ENCODE results near the gene TBXA2R. TPM values are rescaled to one million over a fixed set of nuclear protein-coding genes. Genes with fewer than 3 reads are reported as not detected.
A peak's percentile ranks its signal among the peaks of the same experiment; 100 is the strongest.

Gene TBXA2R
- total and polyA plus RNA-seq, 2 of the 8 experiments (the other 6 are each of a cell fraction or from before 2014, with no cell fraction given): 0.39 to 0.50 TPM

DNA sequence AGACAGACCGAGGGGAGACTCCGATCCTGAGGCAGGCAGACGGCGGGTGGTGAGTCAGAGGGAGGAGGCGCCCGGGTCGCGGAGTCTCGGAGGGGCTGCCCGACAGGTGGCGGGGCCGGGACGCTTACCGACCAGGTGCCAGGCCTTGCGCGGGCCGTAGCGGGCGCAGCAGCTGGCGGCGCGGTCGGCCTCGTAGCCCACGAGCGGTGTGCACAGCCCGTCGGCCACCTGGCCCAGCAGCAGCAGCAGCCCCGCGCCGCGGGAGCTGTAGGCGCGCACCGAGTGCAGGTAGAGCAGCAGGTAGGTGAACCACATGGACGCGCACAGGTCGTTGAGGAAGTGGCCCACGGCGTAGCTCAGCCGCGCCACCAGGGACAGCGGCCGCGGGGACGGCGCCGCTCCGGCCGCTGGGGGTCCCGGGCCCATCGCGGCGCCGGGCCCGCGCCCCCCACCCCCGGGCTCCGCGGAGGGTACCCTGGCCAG is 49.7 kb downstream of the TBXA2R start:
- CTCF ChIA-PET (ENCODE audit: partially characterized antibody): interaction anchor here (1.1 to 8.5 kb wide), 11 partner anchors 10 to 97 kb away, joined by 3 to 66 read pairs (median 3); no protein-coding TSS in a partner anchor
- H3K79me2 ChIP-seq (ENCODE audit: control insufficient read depth in 1 of 2, insufficient read depth in 2 of 2, low read length in 2 of 2): peaks cover 0 to 8% of the 10 kb centered on the region in 2 experiments; a peak in 1 of 4 replicates

More for the DNA sequence above, 49.7 kb downstream of the TBXA2R start:
- peaks cover 11% of the 10 kb centered on the region for H3K23me2 ChIP-seq (ENCODE audit: low read depth, low read length)
- WGBS, 2 experiments (ENCODE audit: extremely low coverage in 1 of 2, insufficient coverage in 1 of 2, insufficient read length in 1 of 2, insufficient replicate concordance in 2 of 2, low coverage in 1 of 2, low lambda C conversion rate in 2 of 2, missing lambda C conversion rate in 1 of 2): 3% methylated on average over 44 of the region's 60 CpGs; no CpG with 5 or more reads in 1 of the 2 experiments
- POLR2A ChIA-PET (ENCODE audit: partially characterized antibody): interaction anchor here (0.7 to 2.3 kb wide), 10 partner anchors 8 to 58 kb away, joined by 3 to 12 read pairs (median 4); partner anchors contain the start of genes HMG20B and TEKTIP1
- no peak overlapping the region for H3K14ac ChIP-seq (ENCODE audit: insufficient read length)
- H3K9ac ChIP-seq (replicated peaks in 1 of 4; ENCODE audit: extremely low read depth in 1 of 4, low read depth in 3 of 4, low read length in 3 of 4): peak overlapping the region in 3 of 4 experiments; percentile 13 to 66 (median 41); a peak in 5 of 7 replicates
- no peak overlapping the region for H2BK20ac ChIP-seq (ENCODE audit: low read length)
- DNase-seq (ENCODE audit: low read depth in 1 of 2, low spot score in 2 of 2): no peak
- H3K18ac ChIP-seq (ENCODE audit: extremely low read depth, low read length): no peak overlapping the region; the same call in 1 of the 2 replicates
- H4K20me1 ChIP-seq (replicated peaks in 1 of 2; ENCODE audit: control insufficient read depth in 1 of 2, insufficient read depth in 2 of 2, low read length in 2 of 2): peaks cover 10 to 18% of the 10 kb centered on the region in 2 experiments
- no peak overlapping the region for H3K4ac ChIP-seq (replicated peaks; ENCODE audit: insufficient read length, low read depth, low read length)
- peak overlapping the region; percentile 63 to 84 for H3K4me2 ChIP-seq (ENCODE audit: insufficient read depth in 1 of 2, low read depth in 2 of 2, low read length in 2 of 2)
- no peak overlapping the region for H2AFZ ChIP-seq (ENCODE audit: low read length)
- H4K5ac ChIP-seq (ENCODE audit: insufficient read length, low read depth, low read length): no peak overlapping the region
- H2BK15ac ChIP-seq (ENCODE audit: low read length): no peak overlapping the region; the same call in 1 of the 2 replicates
- H3K79me1 ChIP-seq (ENCODE audit: low read depth, low read length): peaks cover 7% of the 10 kb centered on the region
- peak overlapping the region; percentile 67 to 76 (median 72) for H3K4me3 ChIP-seq (ENCODE audit: extremely low read depth in 1 of 4, insufficient read depth in 2 of 4, low read depth in 3 of 4, low read length in 4 of 4)
- H2AK5ac ChIP-seq (ENCODE audit: low read depth, low read length): no peak overlapping the region
- H2BK5ac ChIP-seq (ENCODE audit: low read depth, low read length): no peak overlapping the region
- peaks cover 0 to 8% (median 6%) of the 10 kb centered on the region in 4 experiments; a peak in 5 of 7 replicates for H3K4me1 ChIP-seq (replicated peaks in 1 of 4; ENCODE audit: control insufficient read depth in 3 of 4, insufficient read depth in 4 of 4, low read length in 3 of 4)
- H2BK120ac ChIP-seq (replicated peaks; ENCODE audit: low read depth, low read length): no peak overlapping the region
- no peak overlapping the region for H3K56ac ChIP-seq (replicated peaks; ENCODE audit: insufficient read length, low read depth, low read length)
- no peaks in the 10 kb centered on the region for H3K36me3 ChIP-seq (ENCODE audit: control insufficient read depth in 2 of 4, insufficient read depth in 4 of 4, low read length in 3 of 4)
- TF ChIP-seq SUZ12 (IDR thresholded peaks at IDR 0.05; ENCODE audit: low read length) (0 out of 2 replicates have a peak, but pooled peaks have one; percentile 12), ASH2L (IDR thresholded peaks at IDR 0.05; ENCODE audit: low read length) (no peak)
- TF ChIP-seq, protein P1, sequence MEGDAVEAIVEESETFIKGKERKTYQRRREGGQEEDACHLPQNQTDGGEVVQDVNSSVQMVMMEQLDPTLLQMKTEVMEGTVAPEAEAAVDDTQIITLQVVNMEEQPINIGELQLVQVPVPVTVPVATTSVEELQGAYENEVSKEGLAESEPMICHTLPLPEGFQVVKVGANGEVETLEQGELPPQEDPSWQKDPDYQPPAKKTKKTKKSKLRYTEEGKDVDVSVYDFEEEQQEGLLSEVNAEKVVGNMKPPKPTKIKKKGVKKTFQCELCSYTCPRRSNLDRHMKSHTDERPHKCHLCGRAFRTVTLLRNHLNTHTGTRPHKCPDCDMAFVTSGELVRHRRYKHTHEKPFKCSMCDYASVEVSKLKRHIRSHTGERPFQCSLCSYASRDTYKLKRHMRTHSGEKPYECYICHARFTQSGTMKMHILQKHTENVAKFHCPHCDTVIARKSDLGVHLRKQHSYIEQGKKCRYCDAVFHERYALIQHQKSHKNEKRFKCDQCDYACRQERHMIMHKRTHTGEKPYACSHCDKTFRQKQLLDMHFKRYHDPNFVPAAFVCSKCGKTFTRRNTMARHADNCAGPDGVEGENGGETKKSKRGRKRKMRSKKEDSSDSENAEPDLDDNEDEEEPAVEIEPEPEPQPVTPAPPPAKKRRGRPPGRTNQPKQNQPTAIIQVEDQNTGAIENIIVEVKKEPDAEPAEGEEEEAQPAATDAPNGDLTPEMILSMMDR (IDR thresholded peaks at IDR 0.05; ENCODE audit: control extremely low read depth in 1 of 3, insufficient read depth in 1 of 3, low read depth in 1 of 3, low read length in 3 of 3): peak in 1 of 3 experiments; percentile 2; a peak in 1 of 4 replicates
- peaks cover 0 to 15% (median 7%) of the 10 kb centered on the region in 4 experiments; a peak in 4 of 7 replicates for H3K27me3 ChIP-seq (replicated peaks in 1 of 4; ENCODE audit: control insufficient read depth in 3 of 4, extremely low read depth in 1 of 4, insufficient read depth in 3 of 4, low read length in 3 of 4)
- H3K23ac ChIP-seq (ENCODE audit: insufficient read length): no peak overlapping the region
- H4K8ac ChIP-seq (ENCODE audit: extremely low read depth, insufficient read depth, low read length): peak overlapping the region; percentile 51; the same call in 1 of the 2 replicates
- H3K27ac ChIP-seq (ENCODE audit: low read depth, low read length): no peak overlapping the region
- no peak for FAIRE-seq
- no peak overlapping the region for H2BK12ac ChIP-seq (ENCODE audit: low read depth, low read length)
- no peaks in the 10 kb centered on the region for H3K9me3 ChIP-seq (ENCODE audit: insufficient read depth in 2 of 2, low read depth in 1 of 2, low read length in 1 of 2)
- no peak overlapping the region for H4K91ac ChIP-seq (replicated peaks; ENCODE audit: insufficient read length, low read length)
